Measurements from ENCODE around the gene FAM32A.

The FAM32A gene

DNA sequence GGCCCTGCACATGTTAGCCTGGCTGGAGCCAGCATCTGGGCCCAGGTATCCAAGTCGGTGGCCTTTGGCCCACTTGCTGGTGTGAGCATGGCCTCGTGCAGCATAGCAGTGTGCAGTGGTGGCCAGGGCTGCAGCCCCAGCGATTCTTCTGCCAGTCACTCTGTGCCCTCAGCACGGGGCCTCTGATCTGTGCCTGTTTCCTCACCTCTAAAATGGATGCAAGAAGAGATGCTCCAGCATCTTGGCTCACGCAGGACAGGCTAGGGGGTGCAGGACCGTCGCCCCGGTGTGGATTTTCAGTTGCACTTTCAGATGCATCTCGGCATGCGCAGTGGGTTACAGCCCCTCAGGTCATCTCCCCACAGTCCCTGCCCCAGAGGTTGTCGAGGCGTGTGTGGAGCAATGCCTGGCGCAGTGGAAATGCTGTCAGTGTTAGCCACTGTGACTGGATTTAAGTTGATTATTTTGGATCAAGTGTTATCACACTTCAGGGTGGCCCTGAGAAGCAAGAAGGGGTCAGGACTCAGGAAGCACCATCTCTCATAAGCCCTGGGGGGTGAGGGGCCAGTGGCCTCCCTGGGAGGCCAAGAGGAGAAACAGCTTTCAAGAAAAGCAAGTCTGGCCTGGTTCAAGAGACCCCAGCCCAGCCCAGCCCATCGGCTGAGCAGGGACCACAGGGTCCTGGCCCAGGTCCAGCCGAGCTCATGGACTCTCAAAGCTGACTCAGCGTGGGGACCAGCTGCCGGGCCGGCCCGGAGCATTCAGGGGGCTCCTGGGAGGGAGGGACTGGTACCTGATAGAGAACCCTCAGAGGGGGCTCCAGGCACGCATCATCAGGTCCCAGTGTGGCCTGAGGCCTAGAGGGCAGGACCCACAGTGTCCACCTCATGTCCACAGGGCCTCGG, 40.3 kb downstream of the FAM32A start:
- no peak for DNase-seq

DNA sequence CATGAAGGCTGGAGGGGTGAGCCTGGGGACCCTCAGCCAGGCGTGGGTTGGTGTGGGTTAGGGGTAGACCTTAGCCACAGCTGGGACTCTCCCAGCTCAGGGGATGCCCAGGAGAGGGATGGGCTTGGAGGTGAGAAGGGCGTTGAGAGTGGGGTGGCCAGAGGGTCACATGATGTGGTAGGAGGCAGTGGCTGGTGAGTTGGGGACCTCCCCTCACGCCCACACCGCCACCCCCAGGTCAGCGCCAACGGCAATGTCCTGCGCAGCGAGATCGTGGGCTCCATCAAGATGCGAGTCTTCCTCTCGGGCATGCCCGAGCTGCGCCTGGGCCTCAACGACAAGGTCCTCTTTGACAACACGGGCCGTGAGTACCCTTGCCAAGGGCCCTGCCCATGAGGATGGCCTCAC, 41.0 kb downstream of the FAM32A start:
- DNase-seq: no peak

DNA sequence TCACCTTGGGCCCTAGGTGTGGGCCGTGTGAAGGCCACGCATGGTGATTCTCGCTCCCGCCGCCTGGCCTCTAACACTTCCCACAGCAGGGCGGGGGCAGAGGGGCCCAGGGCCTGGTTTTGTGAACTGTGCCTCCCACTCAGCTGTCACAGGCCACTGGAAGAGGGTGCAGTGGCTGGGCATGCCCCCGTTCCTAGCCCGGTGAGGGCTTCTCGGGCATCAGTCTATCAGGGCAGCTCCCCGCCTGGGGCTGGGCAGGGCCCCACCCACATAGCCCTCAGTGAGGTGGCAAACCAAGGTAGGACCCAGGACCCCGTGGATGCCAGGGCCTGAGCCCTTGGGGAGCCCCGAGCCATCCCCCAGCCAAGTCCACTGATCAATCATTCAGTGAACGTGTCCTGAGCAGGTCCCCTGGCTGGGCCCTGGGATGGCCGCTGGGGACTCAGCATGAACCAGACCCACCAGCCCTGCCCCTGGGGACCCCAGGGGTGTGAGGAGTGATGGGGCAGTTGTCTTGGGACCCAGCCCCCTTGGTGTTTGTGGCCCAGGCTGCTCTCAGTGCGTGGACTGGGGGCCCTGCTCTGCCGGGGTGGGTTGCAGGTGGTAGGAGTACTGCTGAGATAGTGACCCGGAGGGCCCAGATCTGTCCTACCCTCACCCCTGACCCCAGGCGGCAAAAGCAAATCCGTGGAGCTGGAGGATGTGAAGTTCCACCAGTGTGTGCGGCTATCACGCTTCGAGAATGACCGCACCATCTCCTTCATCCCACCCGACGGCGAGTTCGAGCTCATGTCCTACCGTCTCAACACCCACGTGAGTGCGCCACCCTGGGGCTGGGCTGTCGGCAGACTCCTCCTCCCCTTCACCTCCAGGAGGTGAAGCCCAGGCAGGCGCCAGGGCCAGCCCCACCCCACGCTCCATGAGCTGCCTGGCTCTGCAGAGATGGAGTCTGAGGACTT, 41.9 kb downstream of the FAM32A start:
- no peak for DNase-seq

DNA sequence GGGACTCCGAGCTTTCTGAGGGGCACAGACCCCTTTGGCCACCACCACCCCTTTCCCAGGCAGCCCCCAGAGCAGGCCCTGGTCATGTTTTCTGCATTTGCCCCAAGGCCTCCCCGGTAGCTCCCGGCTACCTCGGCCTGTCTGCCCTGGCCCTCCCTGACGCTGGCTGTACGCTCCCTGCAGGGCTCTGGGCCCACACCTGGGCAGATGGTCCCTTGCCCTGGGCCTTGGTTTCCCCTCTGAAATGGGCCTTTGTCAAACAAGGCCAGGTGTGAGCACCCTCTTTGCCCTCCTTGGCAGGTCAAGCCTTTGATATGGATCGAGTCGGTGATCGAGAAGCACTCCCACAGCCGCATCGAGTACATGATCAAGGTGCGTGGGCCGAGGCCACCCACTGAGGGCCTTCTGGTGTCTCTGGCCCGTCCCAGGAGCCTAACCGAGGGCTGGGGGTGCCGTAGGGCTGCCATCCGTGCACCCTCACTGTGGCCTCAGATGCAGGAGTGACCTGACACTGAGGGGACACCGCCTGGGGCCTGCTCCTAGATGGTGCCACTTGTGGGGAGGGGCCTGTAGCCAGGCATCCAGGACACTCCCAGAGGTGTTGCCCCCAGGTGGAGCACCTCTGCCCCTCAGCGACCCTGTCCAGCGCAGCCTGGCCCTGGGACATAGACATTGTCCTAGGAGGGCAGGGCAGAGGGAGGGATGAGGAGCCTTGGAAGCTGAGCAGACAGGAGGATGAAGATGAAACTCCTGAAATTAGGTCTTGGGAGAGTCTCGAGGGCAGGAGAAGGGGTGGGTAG, 42.8 kb downstream of the FAM32A start:
- no peak for DNase-seq

DNA sequence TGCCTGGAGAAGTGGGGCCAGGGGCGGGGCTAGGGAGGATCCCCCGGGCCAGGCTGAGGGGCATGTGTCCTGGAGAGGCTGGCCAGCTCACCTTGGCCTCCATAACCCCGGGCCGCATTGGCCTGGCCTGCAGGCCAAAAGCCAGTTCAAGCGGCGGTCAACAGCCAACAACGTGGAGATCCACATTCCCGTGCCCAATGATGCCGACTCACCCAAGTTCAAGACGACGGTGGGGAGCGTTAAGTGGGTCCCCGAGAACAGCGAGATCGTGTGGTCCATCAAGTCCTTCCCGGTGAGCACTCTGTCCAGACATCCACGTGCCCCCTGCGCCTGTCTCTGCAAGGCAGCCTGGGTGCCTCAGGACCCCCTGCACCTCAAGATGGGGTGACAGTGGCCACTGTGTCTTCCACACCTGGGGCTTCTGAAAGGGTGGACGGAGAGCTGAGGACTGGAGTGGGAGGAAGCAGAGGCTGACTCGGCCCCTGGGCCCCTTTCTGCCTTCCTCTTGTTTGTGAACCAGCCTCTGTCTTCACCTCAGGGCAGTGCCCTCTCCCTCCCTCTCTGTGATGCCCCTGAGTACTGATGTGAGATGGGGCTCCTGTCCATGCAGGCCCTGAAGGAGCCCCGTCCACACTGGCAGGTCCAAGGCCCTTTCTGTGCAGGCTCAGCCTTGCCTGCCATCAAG, 43.6 kb downstream of the FAM32A start:
- no peak for DNase-seq

DNA sequence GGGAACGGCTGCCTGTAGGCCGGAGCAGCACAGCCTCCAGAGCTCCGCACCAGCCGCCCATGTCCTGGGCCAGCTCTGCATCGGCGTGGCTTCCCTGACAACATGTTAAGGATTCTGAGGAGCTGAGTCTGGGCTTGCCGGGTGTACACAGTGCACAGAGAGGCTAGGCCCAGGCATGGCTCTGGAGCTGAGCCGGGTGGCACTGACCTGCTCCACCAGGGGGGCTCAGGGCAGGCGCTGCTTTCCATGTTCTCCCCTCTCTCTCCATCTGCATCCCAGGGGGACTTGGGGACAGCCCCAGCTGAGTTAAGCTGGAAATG, 44.1 kb downstream of the FAM32A start:
- DNase-seq: no peak

DNA sequence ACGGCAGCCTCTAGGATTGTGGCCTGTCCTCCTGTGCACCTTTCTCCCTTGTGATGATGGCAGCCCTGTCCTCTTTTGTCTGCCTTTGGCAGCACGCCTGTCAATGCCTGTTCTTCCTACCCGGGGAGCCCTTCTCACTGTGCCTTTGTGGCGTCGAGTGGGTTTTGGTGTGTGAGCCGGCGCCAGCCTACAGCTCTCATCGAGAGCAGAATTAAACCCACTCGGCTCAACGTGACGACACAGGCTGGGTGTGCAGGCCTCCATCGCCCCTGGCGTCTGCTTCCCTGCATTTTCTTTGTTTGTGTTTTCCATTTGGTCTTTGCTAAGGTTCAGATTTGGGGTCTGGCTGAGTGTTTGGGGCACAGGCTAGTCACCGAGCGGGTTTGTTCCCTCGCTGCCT, 46.9 kb downstream of the FAM32A start:
- no peak for DNase-seq

DNA sequence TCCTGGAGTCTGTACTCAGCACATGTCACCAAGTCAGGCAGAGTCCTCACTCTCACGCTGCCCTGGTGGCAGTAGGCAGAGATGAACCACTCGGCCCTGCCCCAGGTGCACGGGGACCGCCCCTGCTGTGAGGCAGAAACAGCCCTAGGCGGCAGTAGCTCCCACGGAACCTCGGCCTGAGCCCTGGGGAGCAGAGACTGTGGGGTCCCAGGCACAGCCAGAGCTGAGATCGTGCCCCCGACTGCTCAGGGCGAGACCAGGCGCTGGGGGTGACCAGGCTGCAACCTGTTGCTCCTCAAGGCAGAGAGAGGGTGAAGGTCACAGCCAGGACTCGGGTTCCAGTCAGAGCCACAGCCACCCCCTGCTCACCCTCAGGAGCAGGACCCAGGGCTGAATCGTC, 47.4 kb downstream of the FAM32A start:
- DNase-seq: no peak

DNA sequence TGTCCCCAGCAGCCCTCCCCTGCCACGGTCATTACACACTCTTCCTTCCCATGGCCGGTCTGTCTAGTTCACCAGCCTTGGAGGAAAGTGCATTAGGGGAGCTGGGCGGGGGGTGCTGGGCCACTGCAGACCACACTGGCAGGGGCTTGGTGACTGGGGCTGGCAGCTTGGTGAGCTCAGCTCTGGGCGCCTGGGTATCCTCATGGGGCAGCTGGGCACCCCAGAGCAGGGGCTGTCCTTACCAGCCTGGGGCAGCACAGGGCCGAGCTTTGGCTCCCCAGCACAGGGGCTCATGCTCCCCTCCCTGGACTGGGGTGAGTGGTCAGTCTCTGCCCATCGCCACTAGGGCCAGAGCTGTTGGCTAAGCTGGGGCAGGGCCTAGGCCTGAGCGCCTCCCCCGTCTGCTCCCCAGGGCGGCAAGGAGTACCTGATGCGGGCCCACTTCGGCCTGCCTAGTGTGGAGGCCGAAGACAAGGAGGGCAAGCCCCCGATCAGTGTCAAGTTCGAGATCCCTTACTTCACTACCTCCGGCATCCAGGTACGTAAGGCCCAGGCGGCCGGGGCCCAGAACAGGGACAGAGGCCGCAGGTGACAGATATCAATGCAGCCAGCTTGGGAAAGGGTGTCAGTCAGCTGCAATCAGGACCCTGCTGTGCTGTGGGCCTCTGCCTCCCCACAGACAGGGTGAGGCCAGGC, 48.0 kb downstream of the FAM32A start:
- DNase-seq: no peak

DNA sequence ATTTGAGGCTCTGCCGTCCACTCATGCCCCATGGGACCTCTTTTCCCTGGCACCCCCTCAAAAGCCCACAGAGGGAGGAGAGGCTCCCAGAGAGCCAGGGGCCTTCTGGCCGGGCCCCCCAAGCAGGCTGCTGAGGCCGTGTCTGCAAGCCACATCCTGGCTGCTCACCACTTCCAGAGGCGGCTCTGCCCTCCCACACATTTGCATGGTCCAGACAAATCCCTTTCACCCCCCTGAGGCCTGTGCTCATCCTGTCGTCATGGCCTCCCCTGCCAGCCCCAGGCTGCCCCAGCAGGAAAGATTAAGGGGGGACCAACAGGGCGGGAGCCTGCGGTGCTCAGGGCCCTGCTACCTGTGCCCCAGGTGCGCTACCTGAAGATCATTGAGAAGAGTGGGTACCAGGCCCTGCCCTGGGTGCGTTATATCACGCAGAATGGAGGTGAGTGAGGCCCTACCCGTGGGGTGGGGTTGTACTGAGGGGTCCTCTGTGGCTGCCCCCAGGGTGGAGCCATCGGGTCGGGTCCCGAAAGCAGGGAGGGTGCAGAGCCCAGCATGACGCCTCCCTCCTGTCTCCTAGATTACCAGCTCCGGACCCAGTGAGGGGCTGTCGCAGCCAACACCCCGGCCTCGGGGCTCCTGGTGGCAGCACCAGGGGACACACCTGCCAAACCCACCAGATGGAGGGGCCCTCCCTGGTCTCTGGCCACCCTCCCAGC, 48.8 kb downstream of the FAM32A start:
- no peak for DNase-seq

DNA sequence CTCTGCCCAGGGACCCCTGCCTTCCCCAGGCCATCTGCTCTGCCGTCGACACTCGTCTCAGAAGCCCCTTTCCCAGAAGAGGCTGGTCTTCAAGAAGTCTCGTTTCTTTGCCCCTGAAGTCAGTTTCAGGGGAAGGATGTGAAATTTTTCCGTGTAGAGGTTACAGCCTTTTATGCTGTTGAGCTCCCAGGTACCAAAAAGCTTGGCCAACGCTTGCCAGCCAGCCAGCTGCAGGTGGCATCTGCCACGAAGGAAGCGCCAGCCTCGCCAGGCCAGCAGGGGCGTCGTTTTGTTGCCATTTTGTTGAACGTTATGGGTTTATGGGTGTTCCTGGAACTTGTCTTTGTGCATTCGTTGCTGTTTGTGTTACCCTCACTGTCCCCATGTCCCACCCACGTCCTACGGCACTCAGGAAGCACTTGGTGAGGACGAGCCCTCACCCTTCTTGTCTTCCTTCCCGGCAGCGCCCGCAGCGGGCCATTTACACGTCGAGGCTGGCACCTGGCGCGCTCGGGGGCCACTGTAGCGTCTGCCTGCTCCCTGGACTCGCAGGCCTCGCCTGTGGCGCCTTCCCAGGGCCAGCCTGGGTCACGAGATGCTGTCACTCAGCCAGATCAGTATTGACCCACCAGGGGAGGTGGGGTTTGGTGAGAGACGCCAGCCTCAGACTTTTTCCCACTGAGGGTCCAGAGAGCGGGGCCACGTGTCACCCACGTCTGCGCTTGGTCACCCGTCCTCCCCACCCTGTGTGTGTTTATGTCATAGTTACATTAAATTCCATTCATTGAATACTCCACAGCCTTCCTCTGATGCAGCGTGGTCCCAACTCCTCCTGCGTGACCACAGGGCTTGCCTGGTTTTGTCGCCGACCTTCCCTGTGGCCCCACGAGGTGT, 49.6 kb downstream of the FAM32A start:
- no peak for DNase-seq

DNA sequence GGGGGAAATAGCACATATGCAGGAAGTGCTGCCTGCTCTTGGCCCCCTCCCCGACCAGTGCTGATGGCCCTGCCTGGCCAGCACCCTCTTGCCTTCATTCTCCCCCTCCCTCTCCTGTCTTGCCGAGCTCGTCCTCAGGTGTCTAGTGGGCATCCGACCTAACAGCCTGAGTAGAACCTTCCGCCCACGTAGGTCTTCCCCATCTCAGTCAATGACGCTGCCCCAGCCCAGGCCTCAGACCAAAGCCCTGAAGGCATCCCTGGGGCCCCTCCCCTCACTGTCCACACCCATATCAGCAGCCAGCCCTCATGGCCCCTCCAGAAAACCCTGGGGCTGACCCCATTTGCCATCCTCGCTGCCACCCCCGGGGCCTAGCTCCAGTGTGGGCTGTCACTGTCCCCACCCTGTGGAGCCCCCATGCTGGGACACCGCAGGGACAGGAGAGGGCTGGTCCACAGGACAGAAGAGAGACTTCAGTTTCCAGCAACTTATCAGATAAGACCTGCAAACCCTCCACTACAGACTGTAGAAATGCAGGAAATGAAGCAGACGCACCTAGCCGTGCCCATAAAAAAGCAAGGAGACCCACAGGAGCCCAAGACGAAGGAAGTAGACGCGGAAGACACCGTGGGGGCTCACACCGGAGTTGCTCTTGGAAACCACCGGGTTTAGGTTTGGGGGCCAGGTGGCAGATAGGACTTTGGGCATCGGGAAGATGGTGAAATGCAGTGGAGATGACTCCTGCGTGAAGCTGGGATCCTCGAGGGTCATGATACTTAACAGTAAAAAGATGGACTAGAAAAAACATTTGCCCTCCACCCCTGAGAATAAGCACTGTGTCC, 50.8 kb downstream of the FAM32A start:
- no peak for DNase-seq

All from T-helper 1 cell (primary cell).